ENCODE data around the gene PINLYP.

The PINLYP gene

GRCh38 chr19:43551399-43552197, 24.0 kb upstream of the PINLYP start:
- no peak for DNase-seq

- DNase-seq: no peak
Measured at GRCh38 chr19:43552198-43552450, 23.5 kb upstream of the PINLYP start.

- no peak for DNase-seq
Measured at GRCh38 chr19:43552616-43553015, 23.0 kb upstream of the PINLYP start.

- no peak for DNase-seq
Measured at GRCh38 chr19:43553656-43554055, 21.9 kb upstream of the PINLYP start.

- no peak for DNase-seq
Measured at GRCh38 chr19:43554317-43554895, 21.2 kb upstream of the PINLYP start.

GRCh38 chr19:43555185-43555770, 20.3 kb upstream of the PINLYP start:
- DNase-seq: no peak

GRCh38 chr19:43560687-43561086, 14.9 kb upstream of the PINLYP start:
- no peak for DNase-seq

- DNase-seq: no peak
Measured at GRCh38 chr19:43561139-43561970, 14.2 kb upstream of the PINLYP start.

GRCh38 chr19:43562226-43562697, 13.3 kb upstream of the PINLYP start:
- DNase-seq: no peak

GRCh38 chr19:43562698-43563241, 12.8 kb upstream of the PINLYP start:
- DNase-seq: peak; percentile 42

GRCh38 chr19:43563816-43564457, 11.7 kb upstream of the PINLYP start:
- DNase-seq: no peak

- DNase-seq: no peak
Measured at GRCh38 chr19:43564800-43565199, 10.8 kb upstream of the PINLYP start.

GRCh38 chr19:43569657-43570056, 5.9 kb upstream of the PINLYP start:
- no peak for DNase-seq

GRCh38 chr19:43570174-43570791, 5.3 kb upstream of the PINLYP start:
- DNase-seq: peak; percentile 16

- DNase-seq: no peak
Measured at GRCh38 chr19:43572171-43572588, 3.4 kb upstream of the PINLYP start.

- DNase-seq: no peak
Measured at GRCh38 chr19:43574424-43575155, 1.0 kb upstream of the PINLYP start.

GRCh38 chr19:43575955-43576878, 616 bp downstream of the PINLYP start:
- DNase-seq: no peak

GRCh38 chr19:43578787-43579186, 3.2 kb downstream of the PINLYP start:
- no peak for DNase-seq

- DNase-seq: no peak
Measured at GRCh38 chr19:43581467-43581866, 5.9 kb downstream of the PINLYP start.

- no peak for DNase-seq
Measured at GRCh38 chr19:43582495-43582894, 6.9 kb downstream of the PINLYP start.

Data from NCI-H2107 (cell line).